NCI-H1694 (cell line): ENCODE measurements around the gene PROB1.
"Not testable (repeated sequence)": the region's sequence is repeated elsewhere in the genome, so short reads cannot be mapped to it uniquely, and the experiment has no call there.

Experiments used
- DNase-seq: peaks from one replicate; lab custom pipeline; 2025; lab: John Stamatoyannopoulos, UW

Gene PROB1

GRCh38 chr5:139391570-139392323 lies 3.2 kb downstream of the PROB1 start:
- no peak for DNase-seq

GRCh38 chr5:139390639-139391569 lies 4.0 kb downstream of the PROB1 start:
- no peak for DNase-seq

- no peak for DNase-seq
Observed at GRCh38 chr5:139389701-139390638, 4.9 kb downstream of the PROB1 start, which contains the start of gene MZB1. Gene MZB1 (minus strand): TSS chr5:139389913. CDS start chr5:139389856, 57 bp downstream.

GRCh38 chr5:139388198-139388821 lies 6.6 kb downstream of the PROB1 start:
- DNase-seq: no peak

GRCh38 chr5:139387611-139388197 lies 7.2 kb downstream of the PROB1 start:
- no peak for DNase-seq

- DNase-seq: not testable (repeated sequence)
Observed at GRCh38 chr5:139386956-139387355, 7.9 kb downstream of the PROB1 start.

- no peak for DNase-seq
Observed at GRCh38 chr5:139386050-139386438, 8.9 kb downstream of the PROB1 start.

GRCh38 chr5:139385061-139386049 lies 9.5 kb downstream of the PROB1 start:
- DNase-seq: no peak

GRCh38 chr5:139384591-139385051 lies 10.3 kb downstream of the PROB1 start:
- DNase-seq: no peak

- DNase-seq: no peak
Observed at GRCh38 chr5:139383993-139384590, 10.8 kb downstream of the PROB1 start.

- no peak for DNase-seq
Observed at GRCh38 chr5:139383275-139383992, 11.5 kb downstream of the PROB1 start, which contains the start of gene SLC23A1. Gene SLC23A1 (minus strand): TSS chr5:139383297. CDS start chr5:139383253, 44 bp downstream.

- DNase-seq: no peak
Observed at GRCh38 chr5:139382807-139383206, 12.1 kb downstream of the PROB1 start.

- no peak for DNase-seq
Observed at GRCh38 chr5:139381837-139382761, 12.8 kb downstream of the PROB1 start.

GRCh38 chr5:139379626-139380449 lies 15.1 kb downstream of the PROB1 start:
- DNase-seq: no peak

GRCh38 chr5:139378941-139379361 lies 16.0 kb downstream of the PROB1 start:
- no peak for DNase-seq

GRCh38 chr5:139378101-139378825 lies 16.6 kb downstream of the PROB1 start:
- no peak for DNase-seq
